Natural killer cell (primary cell): ENCODE results near the gene IER3. TPM values are rescaled to one million over a fixed set of nuclear protein-coding genes. Genes with fewer than 3 reads are reported as not detected.
A peak's percentile ranks its signal among the peaks of the same experiment; 100 is the strongest.

Source experiments
- ATAC-seq, 3 donors: fragments of 150-1000 bp in 2 of 3; fragments of 200-7000 bp in 1 of 3; cut with Tn5 transposase; 1 replicate in 1 of 3; 2 replicates in 2 of 3; pipeline ENCODE4 v1.10.0; 2021; ENCODE audit warnings: mild to moderate bottlenecking in 2 of 3, moderate library complexity in 2 of 3
- DNase-seq, 2 donors: peaks; one replicate each; pipeline versions ENCODE4 v3.0.0 to v3.0.0-alpha.2; 2013 to 2021; ENCODE audit warnings: mixed read lengths in 1 of 2
- H3K27ac ChIP-seq: one replicate; pipeline ENCODE4 v1.5.1; 2013; ENCODE audit warnings: mild to moderate bottlenecking, low read length
- H3K27me3 ChIP-seq: one replicate; pipeline ENCODE4 v1.6.1; 2013; ENCODE audit warnings: low read length; ENCODE audit not compliant: control insufficient read depth, insufficient read depth
- H3K36me3 ChIP-seq: one replicate; pipeline ENCODE4 v1.6.1; 2013; ENCODE audit warnings: low read length; ENCODE audit not compliant: control insufficient read depth, insufficient read depth
- H3K4me1 ChIP-seq: one replicate; pipeline ENCODE4 v1.6.1; 2013; ENCODE audit warnings: low read length; ENCODE audit not compliant: control insufficient read depth, insufficient read depth
- H3K4me3 ChIP-seq: one replicate; pipeline ENCODE4 v1.5.1; 2013; ENCODE audit warnings: low read length
- H3K9me3 ChIP-seq: one replicate; pipeline ENCODE4 v1.6.1; 2013; ENCODE audit warnings: low read length; ENCODE audit not compliant: control insufficient read depth, insufficient read depth
- H3K27ac Mint-ChIP-seq, 2 donors: one replicate each; pipeline ENCODE4 v1.8.0; 2022; ENCODE audit warnings: mild to moderate bottlenecking in 2 of 2, mixed read lengths in 2 of 2, moderate library complexity in 1 of 2
- H3K27me3 Mint-ChIP-seq, 2 donors: one replicate each; pipeline ENCODE4 v1.8.0; 2022; ENCODE audit warnings: low read depth in 2 of 2, mixed read lengths in 2 of 2
- H3K36me3 Mint-ChIP-seq: one replicate; pipeline ENCODE4 v1.8.0; 2022; ENCODE audit warnings: mixed read lengths
- H3K4me1 Mint-ChIP-seq, 2 donors: one replicate each; pipeline ENCODE4 v1.8.0; 2022; ENCODE audit warnings: mixed read lengths in 2 of 2
- H3K4me3 Mint-ChIP-seq: one replicate; pipeline ENCODE4 v1.8.0; 2022; ENCODE audit warnings: mild to moderate bottlenecking, moderate library complexity, mixed read lengths
- H3K9me3 Mint-ChIP-seq, 2 donors: one replicate each; pipeline ENCODE4 v1.8.0; 2022; ENCODE audit warnings: mixed read lengths in 2 of 2
- WGBS: methylation state at CpG from one replicate; pipeline ENCODE4 v1.1.7; 2013; ENCODE audit warnings: missing lambda C conversion rate; ENCODE audit not compliant: insufficient coverage; 5-methylcytosine and 5-hydroxymethylcytosine counted together
- intact Hi-C: fragments of 100-400 bp; cut with micrococcal nuclease; formaldehyde crosslinking; loops from one replicate; pipeline ENCODE4 v1.14.2; 2022
- total RNA-seq, 4 donors: library from RNA; stranded (reverse); fragments of 120-200 nt in 1 of 4; gene quantifications; one replicate each; pipeline versions ENCODE4 v1.2.3 to v1.2.4, GENCODE V29; 2013 to 2022
- TF ChIP-seq, protein P1 (sequence below): fragments of 200-600 bp; IDR thresholded peaks from one replicate; pipeline ENCODE4 v1.8.0; 2022; ENCODE audit warnings: antibody characterized with exemption

IER3 gene, protein sequence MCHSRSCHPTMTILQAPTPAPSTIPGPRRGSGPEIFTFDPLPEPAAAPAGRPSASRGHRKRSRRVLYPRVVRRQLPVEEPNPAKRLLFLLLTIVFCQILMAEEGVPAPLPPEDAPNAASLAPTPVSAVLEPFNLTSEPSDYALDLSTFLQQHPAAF
- total RNA-seq, result 100 to 1,000 TPM in 1 of 3 donors, 10 to 100 TPM in 2; 39.7 to 105 (median 66.5) TPM
- total RNA-seq (2013), result 10.9 TPM

DNA sequence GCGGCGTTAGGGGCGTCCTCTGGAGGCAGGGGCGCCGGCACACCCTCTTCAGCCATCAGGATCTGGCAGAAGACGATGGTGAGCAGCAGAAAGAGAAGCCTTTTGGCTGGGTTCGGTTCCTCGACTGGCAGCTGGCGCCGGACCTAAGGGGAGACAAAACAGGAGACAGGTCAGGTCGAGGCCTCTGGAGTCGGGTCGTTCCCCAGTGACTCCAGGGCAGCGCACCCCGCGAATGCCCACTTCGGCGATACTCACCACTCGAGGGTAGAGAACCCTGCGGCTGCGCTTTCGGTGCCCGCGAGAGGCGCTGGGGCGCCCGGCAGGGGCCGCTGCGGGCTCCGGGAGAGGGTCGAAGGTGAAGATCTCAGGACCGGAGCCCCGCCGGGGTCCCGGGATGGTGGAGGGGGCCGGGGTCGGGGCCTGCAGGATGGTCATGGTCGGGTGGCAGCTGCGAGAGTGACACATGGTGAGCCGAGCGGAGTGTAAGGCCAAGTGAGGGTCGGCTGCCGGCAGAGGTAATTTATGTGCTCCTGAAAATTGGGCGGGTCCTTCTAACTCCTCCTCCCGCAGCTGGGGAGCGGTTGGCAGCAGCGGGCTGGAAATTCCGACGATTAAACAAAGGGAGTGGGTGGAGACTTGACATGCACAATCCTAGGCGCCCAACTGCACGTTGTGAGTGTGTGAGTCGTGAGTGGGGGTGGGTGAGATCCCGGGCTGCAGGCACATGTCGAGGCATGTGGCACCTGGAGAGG, at the start of gene IER3:
Gene IER3 (minus strand): TSS at position 494 of the 752 bp plus-strand sequence. CDS start 29 bp downstream, at position 465.
- no peaks in the 10 kb centered on the region for H3K36me3 Mint-ChIP-seq
- peaks cover 33 to 58% of the 10 kb centered on the region in 2 donors for H3K4me1 Mint-ChIP-seq
- DNase-seq (peak; percentile 65 to 88), ATAC-seq (peak; percentile 45 to 62 (median 50))
- intact Hi-C loops, result loop anchor here (1.0 to 5.0 kb wide), 2 partner anchors 127 to 133 kb away; partner anchors contain the start of genes MRPS18B and PPP1R10
- WGBS, result under 1% methylated on average over 54 of the region's 54 CpGs
- H3K9me3 Mint-ChIP-seq, result no peaks in the 10 kb centered on the region
- Histone ChIP-seq H3K27me3 (no peaks in the 10 kb centered on the region), H3K9me3 (no peaks in the 10 kb centered on the region), H3K4me3 (peak within 1 kb of the TSS; percentile 72), H3K27ac (peak within 1 kb of the TSS; percentile 84), H3K36me3 (peaks cover 17% of the 10 kb centered on the region), H3K4me1 (peaks cover 47% of the 10 kb centered on the region)
- peak within 1 kb of the TSS; percentile 94 to 96 for H3K27ac Mint-ChIP-seq
- H3K4me3 Mint-ChIP-seq, result peak within 1 kb of the TSS; percentile 95
- TF ChIP-seq, protein P1, sequence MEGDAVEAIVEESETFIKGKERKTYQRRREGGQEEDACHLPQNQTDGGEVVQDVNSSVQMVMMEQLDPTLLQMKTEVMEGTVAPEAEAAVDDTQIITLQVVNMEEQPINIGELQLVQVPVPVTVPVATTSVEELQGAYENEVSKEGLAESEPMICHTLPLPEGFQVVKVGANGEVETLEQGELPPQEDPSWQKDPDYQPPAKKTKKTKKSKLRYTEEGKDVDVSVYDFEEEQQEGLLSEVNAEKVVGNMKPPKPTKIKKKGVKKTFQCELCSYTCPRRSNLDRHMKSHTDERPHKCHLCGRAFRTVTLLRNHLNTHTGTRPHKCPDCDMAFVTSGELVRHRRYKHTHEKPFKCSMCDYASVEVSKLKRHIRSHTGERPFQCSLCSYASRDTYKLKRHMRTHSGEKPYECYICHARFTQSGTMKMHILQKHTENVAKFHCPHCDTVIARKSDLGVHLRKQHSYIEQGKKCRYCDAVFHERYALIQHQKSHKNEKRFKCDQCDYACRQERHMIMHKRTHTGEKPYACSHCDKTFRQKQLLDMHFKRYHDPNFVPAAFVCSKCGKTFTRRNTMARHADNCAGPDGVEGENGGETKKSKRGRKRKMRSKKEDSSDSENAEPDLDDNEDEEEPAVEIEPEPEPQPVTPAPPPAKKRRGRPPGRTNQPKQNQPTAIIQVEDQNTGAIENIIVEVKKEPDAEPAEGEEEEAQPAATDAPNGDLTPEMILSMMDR, result peak; percentile 68
- no peaks in the 10 kb centered on the region for H3K27me3 Mint-ChIP-seq

DNA sequence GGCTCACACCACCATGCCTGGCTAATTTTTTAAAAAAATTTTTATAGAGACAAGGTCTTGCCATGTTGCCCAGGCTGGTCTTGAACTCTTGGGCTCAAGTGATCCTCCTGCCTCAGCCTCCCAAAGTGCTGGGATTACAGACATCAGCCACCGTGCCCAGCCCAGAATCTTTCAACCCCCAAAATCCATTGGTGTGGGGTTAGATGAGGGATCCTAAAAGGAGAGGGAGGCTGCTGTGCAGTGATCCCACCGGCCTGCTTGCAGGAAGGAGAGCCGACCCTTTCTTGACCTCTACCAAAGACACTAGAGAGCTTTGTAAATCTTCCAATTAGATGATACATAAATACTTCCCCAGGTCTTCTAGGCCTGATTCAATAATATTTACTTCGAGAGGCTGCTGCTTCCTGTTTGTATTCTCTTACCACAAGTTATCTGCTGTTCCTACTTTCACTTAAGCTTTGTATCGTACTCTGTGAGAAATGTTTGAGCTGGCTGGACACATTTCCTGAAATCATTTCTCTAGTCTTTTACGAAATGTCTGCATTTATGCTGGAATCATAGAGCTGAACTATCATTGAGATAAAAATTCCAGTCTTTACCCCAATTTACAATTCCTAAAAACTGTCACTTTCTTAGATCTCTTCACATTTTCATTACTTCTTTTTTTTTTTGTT, 49.3 kb upstream of the IER3 start:
- TF ChIP-seq, protein P1, result no peak
- Histone ChIP-seq H3K36me3 (no peaks in the 10 kb centered on the region), H3K27ac (peak overlapping the region; percentile 74), H3K9me3 (no peaks in the 10 kb centered on the region), H3K27me3 (no peaks in the 10 kb centered on the region), H3K4me3 (no peak overlapping the region), H3K4me1 (peaks cover 30% of the 10 kb centered on the region)
- Mint-ChIP-seq H3K27ac (peak overlapping the region; percentile 91 to 95), H3K4me3 (peak overlapping the region; percentile 85), H3K36me3 (no peaks in the 10 kb centered on the region), H3K4me1 (peaks cover 18 to 27% of the 10 kb centered on the region in 2 donors), H3K9me3 (no peaks in the 10 kb centered on the region), H3K27me3 (no peaks in the 10 kb centered on the region)
- 15% methylated on average over 5 of the region's 6 CpGs for WGBS
- peak; percentile 84 to 95 (median 93) for ATAC-seq
- peak in 1 of 2 donors; percentile 72 for DNase-seq
- intact Hi-C loops, result no loop called here

DNA sequence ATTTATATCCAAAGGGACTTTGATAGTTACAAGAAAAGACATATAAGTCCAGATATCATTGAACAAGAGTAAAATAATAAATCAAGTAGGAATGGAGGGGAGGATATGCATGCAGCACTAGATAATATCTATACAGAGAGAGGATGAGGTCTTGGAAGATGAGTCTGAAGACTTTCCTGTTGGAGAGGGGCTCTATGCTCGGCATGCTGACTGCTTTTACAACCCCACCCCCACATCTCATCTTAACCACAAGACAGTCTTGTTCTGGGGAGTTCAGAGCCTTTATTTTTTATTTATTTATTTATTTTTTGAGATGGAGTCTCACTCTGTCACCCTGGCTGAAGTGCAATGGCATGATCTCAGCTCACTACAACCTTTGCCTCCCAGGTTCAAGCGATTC, 48.4 kb upstream of the IER3 start:
- intact Hi-C loops, result no loop called here
- peaks cover 34% of the 10 kb centered on the region for H3K4me1 ChIP-seq
- TF ChIP-seq, protein P1, result no peak
- no peaks in the 10 kb centered on the region for H3K36me3 Mint-ChIP-seq
- peaks cover 27 to 36% of the 10 kb centered on the region in 2 donors for H3K4me1 Mint-ChIP-seq
- no peak for ATAC-seq
- H3K27me3 Mint-ChIP-seq, result no peaks in the 10 kb centered on the region
- H3K27ac ChIP-seq, result no peak overlapping the region
- H3K9me3 ChIP-seq, result no peaks in the 10 kb centered on the region
- H3K9me3 Mint-ChIP-seq, result no peaks in the 10 kb centered on the region
- no peaks in the 10 kb centered on the region for H3K27me3 ChIP-seq
- peak overlapping the region; percentile 47 to 91 for H3K27ac Mint-ChIP-seq
- no peak overlapping the region for H3K4me3 ChIP-seq
- no peak overlapping the region for H3K4me3 Mint-ChIP-seq
- H3K36me3 ChIP-seq, result no peaks in the 10 kb centered on the region
- WGBS, result 100% methylated on average over 1 of the region's 2 CpGs
- no peak for DNase-seq
